Thoracic aorta (tissue), 2 donors: ENCODE measurements around the gene SLC30A1. TPM values are rescaled to one million over a fixed set of nuclear protein-coding genes. Genes with fewer than 3 reads are reported as not detected.

ENCODE experiments used
- ATAC-seq: fragments of 150-250 bp; one replicate; pipeline ENCODE4 v1.8.0; 2017; ENCODE audit warnings: low read depth; ENCODE audit not compliant: insufficient number of reproducible peaks, low FRiP score
- DNase-seq: peaks from one replicate; pipeline ENCODE4 v3.0.0-alpha.2; 2020; ENCODE audit warnings: low spot score
- H3K27ac ChIP-seq, 2 donors: fragments of 200-600 bp; sonication (generic); 1 replicate in 1 of 2; 2 replicates in 1 of 2; pipeline ENCODE4 v1.5.1; 2016; ENCODE audit warnings: mild to moderate bottlenecking in 2 of 2, moderate library complexity in 2 of 2
- H3K27me3 ChIP-seq: fragments of 200-600 bp; sonication (generic); replicated peaks from 2 replicates; pipeline ENCODE4 v1.6.0; 2016; ENCODE audit warnings: mild to moderate bottlenecking; ENCODE audit not compliant: insufficient read depth
- H3K36me3 ChIP-seq: fragments of 200-600 bp; sonication (generic); one replicate; pipeline ENCODE4 v1.5.1; 2016
- H3K4me1 ChIP-seq, 2 donors: fragments of 200-600 bp; sonication (generic); 1 replicate in 1 of 2; 2 replicates in 1 of 2; pipeline versions ENCODE4 v1.5.1 to v1.6.0; 2016; ENCODE audit warnings: low read depth in 2 of 2, mild to moderate bottlenecking in 1 of 2; ENCODE audit not compliant: control insufficient read depth in 1 of 2
- H3K4me3 ChIP-seq: fragments of 200-600 bp; sonication (generic); 2 replicates; pipeline ENCODE4 v1.5.1; 2016; ENCODE audit warnings: mild to moderate bottlenecking
- H3K9me3 ChIP-seq: fragments of 200-600 bp; sonication (generic); 2 replicates; pipeline ENCODE4 v1.5.1; 2016
- CTCF ChIP-seq: fragments of 200-600 bp; sonication (generic); IDR thresholded peaks from one replicate; pipeline ENCODE4 v1.5.1; 2019; ENCODE audit warnings: antibody characterized with exemption
- total RNA-seq, 2 donors: library from RNA; depleted of rRNA; stranded (reverse); fragments of >200 nt; gene quantifications; one replicate each; pipeline versions ENCODE4 v1.1.0 to v1.2.3, GENCODE V29; 2016

The SLC30A1 gene
- total RNA-seq, 2 donors from 2014 or later = 8.8 to 23.9 TPM

GRCh38 chr1:211530102-211530501 is 48.9 kb downstream of the SLC30A1 start:
- DNase-seq (no peak), ATAC-seq (no peak)
- no peak overlapping the region for H3K27ac ChIP-seq
- peaks cover 5 to 22% of the 10 kb centered on the region in 2 donors for H3K4me1 ChIP-seq
- H3K36me3 ChIP-seq = no peaks in the 10 kb centered on the region
- H3K27me3 ChIP-seq = no peaks in the 10 kb centered on the region
- no peaks in the 10 kb centered on the region for H3K9me3 ChIP-seq
- no peak overlapping the region for H3K4me3 ChIP-seq
- no peak for TF ChIP-seq CTCF

GRCh38 chr1:211529453-211529852 is 49.5 kb downstream of the SLC30A1 start:
- no peak for TF ChIP-seq CTCF
- Histone ChIP-seq H3K36me3 (no peaks in the 10 kb centered on the region), H3K9me3 (no peaks in the 10 kb centered on the region), H3K27me3 (no peaks in the 10 kb centered on the region), H3K4me1 (peaks cover 5 to 22% of the 10 kb centered on the region in 2 donors), H3K27ac (no peak overlapping the region), H3K4me3 (no peak overlapping the region)
- DNase-seq (no peak), ATAC-seq (no peak)

GRCh38 chr1:211529011-211529410 is 50.0 kb downstream of the SLC30A1 start:
- no peaks in the 10 kb centered on the region for H3K27me3 ChIP-seq
- H3K27ac ChIP-seq = no peak overlapping the region
- ATAC-seq = no peak
- H3K4me1 ChIP-seq = peaks cover 5 to 22% of the 10 kb centered on the region in 2 donors
- no peaks in the 10 kb centered on the region for H3K36me3 ChIP-seq
- H3K9me3 ChIP-seq = no peaks in the 10 kb centered on the region
- no peak overlapping the region for H3K4me3 ChIP-seq
- no peak for TF ChIP-seq CTCF
- DNase-seq = no peak

GRCh38 chr1:211527888-211528287 is 51.1 kb downstream of the SLC30A1 start:
- DNase-seq (no peak), ATAC-seq (no peak)
- H3K27ac ChIP-seq = no peak overlapping the region

GRCh38 chr1:211527006-211527405 is 52.0 kb downstream of the SLC30A1 start:
- Histone ChIP-seq H3K4me1 (peaks cover 5 to 22% of the 10 kb centered on the region in 2 donors), H3K9me3 (no peaks in the 10 kb centered on the region), H3K36me3 (no peaks in the 10 kb centered on the region), H3K27ac (no peak overlapping the region), H3K4me3 (no peak overlapping the region), H3K27me3 (no peaks in the 10 kb centered on the region)
- no peak for DNase-seq
- TF ChIP-seq CTCF = no peak
- no peak for ATAC-seq

More at GRCh38 chr1:211527888-211528287, 51.1 kb downstream of the SLC30A1 start:
- H3K27me3 ChIP-seq = no peaks in the 10 kb centered on the region
- H3K9me3 ChIP-seq = no peaks in the 10 kb centered on the region
- no peak for TF ChIP-seq CTCF
- peaks cover 5 to 22% of the 10 kb centered on the region in 2 donors for H3K4me1 ChIP-seq
- H3K36me3 ChIP-seq = no peaks in the 10 kb centered on the region
- H3K4me3 ChIP-seq = no peak overlapping the region
